Femur (tissue), 1 donor: ENCODE measurements around the gene RPS15.

Source experiments
- DNase-seq: peaks from one replicate; pipeline ENCODE4 v3.0.0-alpha.2; 2017

RPS15 gene

GRCh38 chr19:1455336-1456120 lies 17.3 kb downstream of the RPS15 start:
- no peak for DNase-seq

- DNase-seq: no peak
Observed at GRCh38 chr19:1456121-1456900, 18.1 kb downstream of the RPS15 start.

DNA sequence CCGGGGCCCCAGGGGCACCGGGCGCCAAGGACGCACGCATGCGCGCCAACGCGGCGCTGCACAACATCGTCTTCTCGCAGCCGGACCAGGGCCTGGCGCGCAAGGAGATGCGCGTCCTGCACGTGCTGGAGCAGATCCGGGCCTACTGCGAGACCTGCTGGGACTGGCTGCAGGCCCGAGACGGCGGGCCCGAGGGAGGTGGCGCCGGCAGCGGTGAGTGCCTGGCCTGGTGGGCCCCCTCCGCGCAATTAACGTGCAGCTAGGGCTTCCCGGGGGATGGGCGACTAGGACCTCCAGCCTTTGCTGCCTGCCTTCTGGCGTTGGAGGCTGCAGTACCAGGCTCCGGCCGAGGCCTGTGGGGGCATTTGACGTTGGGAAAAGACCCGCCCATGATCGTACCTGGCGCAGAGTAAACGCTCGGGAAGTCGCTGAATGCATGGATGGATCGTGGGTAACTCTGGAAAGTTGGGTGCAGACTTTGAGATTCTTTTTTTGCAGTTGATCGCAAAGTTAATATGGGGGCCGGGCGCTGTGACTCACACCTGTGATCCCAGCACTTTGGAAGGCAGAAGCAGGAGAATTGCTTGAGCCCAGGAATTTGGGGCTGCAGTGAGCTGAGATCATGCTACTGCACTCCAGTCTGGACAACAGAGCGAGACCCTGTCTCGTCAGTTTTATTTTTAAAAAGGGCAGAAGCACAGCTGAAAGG lies 19.0 kb downstream of the RPS15 start:
- DNase-seq: no peak

GRCh38 chr19:1457892-1458291 lies 19.7 kb downstream of the RPS15 start:
- no peak for DNase-seq

DNA sequence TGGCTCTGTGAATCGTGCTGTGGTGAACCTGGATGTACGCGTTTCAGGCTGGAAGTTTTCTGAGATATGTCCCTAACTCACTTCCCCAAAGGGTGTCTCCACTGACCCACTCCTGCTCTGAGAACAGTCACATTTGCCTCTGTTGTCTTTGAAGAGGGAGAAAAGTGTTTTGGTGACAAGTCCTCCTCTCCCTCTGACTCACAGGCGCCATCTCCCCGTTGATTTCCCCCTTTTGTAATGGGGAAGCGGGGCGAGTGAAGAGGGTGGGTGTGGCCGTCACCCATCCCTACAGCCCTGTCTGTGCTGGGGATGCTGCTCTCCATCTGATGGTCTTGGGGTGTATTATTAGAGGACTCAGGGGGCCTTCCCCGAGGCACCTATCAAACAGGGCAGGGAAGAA lies 21.3 kb downstream of the RPS15 start:
- no peak for DNase-seq

GRCh38 chr19:1460033-1460995 lies 22.1 kb downstream of the RPS15 start:
- DNase-seq: no peak

GRCh38 chr19:1461862-1462261 lies 23.7 kb downstream of the RPS15 start:
- no peak for DNase-seq

GRCh38 chr19:1465191-1466016 lies 27.2 kb downstream of the RPS15 start:
- no peak for DNase-seq

- no peak for DNase-seq
Observed at GRCh38 chr19:1466018-1466460, 27.8 kb downstream of the RPS15 start.

DNA sequence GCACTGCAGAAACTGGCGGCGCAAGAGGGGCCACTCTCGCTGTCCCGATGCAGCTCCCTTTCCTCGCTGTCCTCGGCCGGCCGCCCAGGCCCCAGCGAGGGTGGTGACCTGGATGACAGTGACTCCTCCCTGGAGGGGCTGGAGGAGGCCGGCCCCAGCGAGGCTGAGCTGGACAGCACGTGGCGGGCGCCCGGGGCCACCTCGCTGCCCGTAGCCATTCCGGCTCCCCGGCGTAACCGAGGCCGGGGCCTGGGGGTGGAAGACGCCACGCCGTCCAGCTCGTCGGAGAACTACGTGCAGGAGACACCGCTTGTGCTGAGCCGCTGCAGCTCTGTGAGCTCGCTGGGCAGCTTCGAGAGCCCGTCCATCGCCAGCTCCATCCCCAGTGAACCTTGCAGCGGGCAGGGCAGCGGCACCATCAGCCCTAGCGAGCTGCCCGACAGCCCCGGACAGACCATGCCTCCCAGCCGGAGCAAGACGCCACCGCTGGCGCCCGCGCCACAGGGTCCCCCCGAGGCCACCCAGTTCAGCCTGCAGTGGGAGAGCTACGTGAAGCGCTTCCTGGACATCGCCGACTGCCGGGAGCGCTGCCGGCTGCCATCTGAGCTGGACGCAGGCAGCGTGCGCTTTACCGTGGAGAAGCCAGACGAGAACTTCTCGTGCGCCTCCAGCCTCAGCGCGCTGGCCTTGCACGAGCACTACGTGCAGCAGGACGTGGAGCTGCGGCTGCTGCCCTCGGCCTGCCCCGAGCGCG lies 28.4 kb downstream of the RPS15 start:
- no peak for DNase-seq

DNA sequence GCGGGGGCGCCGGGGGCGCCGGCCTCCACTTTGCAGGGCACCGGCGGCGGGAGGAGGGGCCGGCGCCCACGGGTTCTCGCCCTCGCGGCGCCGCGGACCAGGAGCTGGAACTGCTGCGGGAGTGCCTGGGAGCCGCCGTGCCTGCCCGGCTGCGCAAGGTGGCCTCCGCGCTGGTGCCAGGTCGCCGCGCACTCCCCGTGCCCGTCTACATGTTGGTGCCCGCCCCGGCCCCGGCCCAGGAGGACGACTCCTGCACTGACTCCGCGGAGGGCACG lies 29.0 kb downstream of the RPS15 start:
- no peak for DNase-seq

- no peak for DNase-seq
Observed at GRCh38 chr19:1467490-1468273, 29.5 kb downstream of the RPS15 start.

GRCh38 chr19:1468274-1468820 lies 30.2 kb downstream of the RPS15 start:
- no peak for DNase-seq

DNA sequence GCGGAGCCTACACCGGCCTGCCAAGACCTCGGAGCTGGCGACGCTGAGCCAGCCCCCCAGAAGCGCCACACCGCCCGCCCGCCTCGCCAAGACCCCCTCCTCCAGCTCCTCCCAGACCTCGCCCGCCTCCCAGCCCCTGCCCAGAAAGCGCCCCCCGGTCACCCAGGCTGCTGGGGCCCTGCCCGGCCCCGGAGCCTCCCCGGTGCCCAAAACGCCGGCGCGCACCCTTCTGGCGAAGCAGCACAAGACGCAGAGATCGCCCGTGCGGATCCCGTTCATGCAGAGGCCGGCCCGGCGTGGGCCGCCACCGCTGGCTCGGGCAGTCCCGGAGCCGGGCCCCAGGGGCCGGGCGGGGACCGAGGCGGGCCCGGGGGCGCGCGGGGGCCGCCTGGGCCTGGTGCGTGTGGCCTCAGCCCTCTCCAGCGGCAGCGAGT lies 30.6 kb downstream of the RPS15 start:
- DNase-seq: no peak

DNA sequence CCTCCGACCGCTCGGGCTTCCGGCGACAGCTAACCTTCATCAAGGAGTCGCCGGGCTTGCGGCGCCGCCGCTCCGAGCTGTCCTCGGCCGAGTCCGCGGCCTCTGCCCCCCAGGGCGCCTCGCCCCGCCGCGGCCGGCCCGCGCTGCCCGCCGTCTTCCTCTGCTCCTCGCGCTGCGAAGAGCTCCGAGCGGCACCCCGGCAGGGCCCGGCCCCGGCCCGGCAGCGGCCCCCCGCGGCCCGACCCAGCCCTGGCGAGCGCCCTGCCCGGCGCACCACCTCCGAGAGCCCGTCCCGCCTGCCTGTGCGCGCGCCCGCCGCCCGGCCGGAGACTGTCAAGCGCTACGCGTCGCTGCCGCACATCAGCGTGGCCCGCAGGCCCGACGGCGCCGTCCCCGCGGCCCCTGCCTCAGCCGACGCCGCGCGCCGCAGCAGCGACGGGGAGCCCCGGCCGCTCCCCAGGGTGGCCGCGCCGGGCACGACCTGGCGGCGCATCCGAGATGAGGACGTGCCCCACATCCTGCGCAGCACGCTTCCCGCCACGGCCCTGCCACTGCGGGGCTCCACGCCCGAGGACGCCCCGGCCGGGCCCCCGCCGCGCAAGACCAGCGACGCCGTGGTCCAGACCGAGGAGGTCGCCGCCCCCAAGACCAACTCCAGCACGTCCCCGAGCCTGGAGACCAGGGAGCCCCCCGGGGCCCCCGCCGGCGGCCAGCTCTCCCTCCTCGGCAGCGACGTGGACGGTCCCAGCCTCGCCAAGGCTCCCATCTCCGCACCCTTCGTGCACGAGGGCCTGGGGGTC lies 31.3 kb downstream of the RPS15 start:
- no peak for DNase-seq

DNA sequence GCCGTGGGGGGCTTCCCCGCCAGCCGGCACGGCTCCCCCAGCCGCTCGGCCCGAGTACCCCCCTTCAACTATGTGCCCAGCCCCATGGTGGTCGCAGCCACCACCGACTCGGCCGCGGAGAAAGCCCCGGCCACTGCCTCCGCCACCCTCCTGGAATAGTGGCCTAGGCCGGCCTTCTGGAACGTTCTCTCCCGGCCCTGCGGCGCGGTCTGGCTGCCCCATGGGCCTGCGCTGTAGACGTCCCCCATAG lies 31.8 kb downstream of the RPS15 start:
- DNase-seq: no peak

DNA sequence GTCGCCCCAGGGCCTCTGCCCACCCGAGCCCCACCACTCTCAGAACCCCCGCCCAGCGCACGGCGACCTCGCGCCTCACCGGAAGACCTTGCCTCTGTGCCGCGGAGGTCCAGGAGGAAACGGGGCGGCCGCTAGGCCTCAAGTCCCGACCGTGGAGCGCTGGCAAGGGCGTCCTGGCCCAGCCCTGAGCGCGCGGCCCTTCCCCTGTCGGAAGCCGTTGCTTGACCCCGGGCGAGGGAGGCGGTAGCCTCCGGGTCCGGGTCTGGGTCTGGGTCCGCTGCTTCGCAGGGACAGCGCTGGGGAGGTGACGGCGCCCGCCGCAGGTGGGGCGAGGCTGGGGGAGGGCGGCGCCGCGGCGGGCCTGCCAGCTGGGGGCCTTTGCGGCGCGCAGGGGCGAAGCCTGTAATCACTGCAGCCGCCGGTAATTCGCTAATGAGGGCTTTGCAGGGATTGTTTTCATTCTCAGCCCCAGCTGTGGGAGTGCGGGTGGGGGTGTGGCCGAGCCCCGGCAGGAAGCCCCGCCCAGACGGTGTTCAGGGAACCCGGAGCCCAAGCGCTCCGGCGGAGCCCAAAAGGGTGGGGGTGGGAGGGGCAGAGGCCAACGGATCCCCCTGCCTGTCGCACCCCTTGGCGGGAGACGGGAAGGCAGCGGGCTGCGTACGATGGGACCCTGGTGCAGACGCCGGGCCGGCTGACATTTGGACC lies 32.3 kb downstream of the RPS15 start:
- peak; percentile 75 for DNase-seq

DNA sequence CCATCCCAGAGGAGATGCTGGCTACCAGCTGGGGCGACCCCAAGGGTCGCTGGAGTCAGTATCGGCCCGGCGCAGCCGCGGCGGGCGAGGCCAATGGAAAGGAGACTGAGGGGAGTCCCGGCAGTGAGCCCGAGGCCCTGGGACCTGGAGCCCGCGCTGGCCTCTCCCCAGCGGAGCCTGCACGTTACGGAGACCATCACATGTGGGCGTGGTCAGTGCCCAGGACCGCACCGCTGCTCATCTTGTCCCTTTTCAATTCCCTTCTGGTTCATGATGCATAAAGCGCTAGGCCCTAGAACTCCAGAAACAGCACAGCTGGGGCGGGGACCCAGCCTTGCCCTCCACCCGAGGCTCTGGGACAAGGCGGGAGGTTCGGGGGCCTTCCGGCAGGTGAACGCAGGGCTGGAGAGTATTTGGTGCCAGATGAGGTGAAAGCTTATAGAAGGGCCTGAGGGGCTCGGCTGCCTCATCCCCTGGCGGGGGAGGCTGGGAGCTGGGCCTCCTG lies 32.9 kb downstream of the RPS15 start:
- DNase-seq: no peak
